Sigmoid colon (tissue), 4 donors: ENCODE data around the gene THRB.

Experiments used
- CTCF ChIP-seq, 4 experiments: fragments of 450-650 bp in 3 of 4; fragments of 200-600 bp in 1 of 4; IDR thresholded peaks; one replicate each; pipeline ENCODE4 v1.5.1; 2016 to 2019; ENCODE audit warnings: antibody characterized with exemption in 4 of 4, mild to moderate bottlenecking in 3 of 4, moderate library complexity in 2 of 4
- EP300 ChIP-seq, 4 donors: sonication (generic); formaldehyde crosslinking; IDR thresholded peaks; one replicate each; pipeline ENCODE4 v1.6.1; 2017; ENCODE audit warnings: antibody characterized with exemption in 4 of 4

GRCh38 chr3:24460974-24461373 is 33.7 kb downstream of the THRB start:
- TF ChIP-seq CTCF (IDR thresholded peaks at IDR 0.05) (no peak), EP300 (IDR thresholded peaks at IDR 0.05) (no peak)
